HG02798 (cell line): ENCODE data around the gene ST7L.

Experiments
- ATAC-seq: cut with Tn5 transposase; IDR thresholded peaks from one replicate; pipeline ENCODE4 v1.9.1; 2021; ENCODE audit warnings: mild to moderate bottlenecking; ENCODE audit not compliant: unreplicated experiment, poor library complexity

ST7L gene

GRCh38 chr1:112520166-112520565 lies 98.8 kb downstream of the ST7L start:
- no peak for ATAC-seq

GRCh38 chr1:112518186-112518585 lies 100.8 kb downstream of the ST7L start:
- no peak for ATAC-seq

- no peak for ATAC-seq
Measured at GRCh38 chr1:112517646-112518045, 101.3 kb downstream of the ST7L start.

GRCh38 chr1:112517231-112517630 lies 101.7 kb downstream of the ST7L start:
- ATAC-seq, result no peak

GRCh38 chr1:112516141-112516540 lies 102.8 kb downstream of the ST7L start:
- no peak for ATAC-seq

- ATAC-seq, result no peak
Measured at GRCh38 chr1:112515311-112516009, 103.5 kb downstream of the ST7L start.

GRCh38 chr1:112514901-112515300 lies 104.0 kb downstream of the ST7L start:
- no peak for ATAC-seq

GRCh38 chr1:112513112-112513870 lies 105.7 kb downstream of the ST7L start:
- ATAC-seq, result no peak

GRCh38 chr1:112511897-112512296 lies 107.0 kb downstream of the ST7L start:
- no peak for ATAC-seq

- no peak for ATAC-seq
Measured at GRCh38 chr1:112510340-112510739, 108.6 kb downstream of the ST7L start.

- no peak for ATAC-seq
Measured at GRCh38 chr1:112509660-112510178, 109.2 kb downstream of the ST7L start.

GRCh38 chr1:112509005-112509659 lies 109.8 kb downstream of the ST7L start:
- peak; percentile 21 for ATAC-seq

- peak; percentile 53 for ATAC-seq
Measured at GRCh38 chr1:112508278-112509004, 110.5 kb downstream of the ST7L start, which contains the start of gene WNT2B. TSS of gene WNT2B (plus strand) at chr1:112508965. CDS start at chr1:112509263, 298 bp downstream.

GRCh38 chr1:112507921-112508277 lies 111.0 kb downstream of the ST7L start:
- ATAC-seq, result no peak

GRCh38 chr1:112507336-112507735 lies 111.6 kb downstream of the ST7L start:
- ATAC-seq, result no peak

- no peak for ATAC-seq
Measured at GRCh38 chr1:112506731-112507130, 112.2 kb downstream of the ST7L start.

- ATAC-seq, result no peak
Measured at GRCh38 chr1:112506306-112506705, 112.6 kb downstream of the ST7L start.

GRCh38 chr1:112505878-112506277 lies 113.1 kb downstream of the ST7L start:
- ATAC-seq, result no peak

- ATAC-seq, result no peak
Measured at GRCh38 chr1:112505400-112505785, 113.5 kb downstream of the ST7L start.

GRCh38 chr1:112504661-112505399 lies 114.1 kb downstream of the ST7L start:
- no peak for ATAC-seq
